Breast epithelium (tissue), 4 donors: ENCODE measurements around the gene SPINDOC. TPM values are rescaled to one million over a fixed set of nuclear protein-coding genes. Genes with fewer than 3 reads are reported as not detected.
A peak's percentile ranks its signal among the peaks of the same experiment; 100 is the strongest.

Source experiments
- DNase-seq, 2 donors: peaks; one replicate each; pipeline ENCODE4 v3.0.0-alpha.2; 2019; ENCODE audit warnings: low spot score in 2 of 2
- H3K27ac ChIP-seq, 2 donors: fragments of 200-600 bp; sonication (generic) in 1 of 2; one replicate each; pipeline ENCODE4 v1.5.1; 2016 to 2019; ENCODE audit warnings: mild to moderate bottlenecking in 1 of 2
- H3K27me3 ChIP-seq, 2 donors: fragments of 200-600 bp; sonication (generic) in 1 of 2; one replicate each; pipeline versions ENCODE4 v1.5.1 to v1.6.0; 2017 to 2019; ENCODE audit warnings: control low read depth in 1 of 2, mild to moderate bottlenecking in 1 of 2
- H3K36me3 ChIP-seq: fragments of 200-600 bp; one replicate; pipeline ENCODE4 v1.5.1; 2019
- H3K4me1 ChIP-seq, 2 donors: fragments of 200-600 bp; sonication (generic); one replicate each; pipeline ENCODE4 v1.5.1; 2016 to 2019; ENCODE audit warnings: control low read depth in 1 of 2
- H3K4me3 ChIP-seq, 3 donors: fragments of 200-600 bp; sonication (generic); 1 replicate in 2 of 3; 2 replicates in 1 of 3; pipeline ENCODE4 v1.5.1; 2016 to 2019; ENCODE audit warnings: mild to moderate bottlenecking in 3 of 3, moderate library complexity in 2 of 3
- H3K9me3 ChIP-seq, 2 donors: fragments of 200-600 bp; sonication (generic) in 1 of 2; one replicate each; pipeline ENCODE4 v1.5.1; 2016 to 2019; ENCODE audit warnings: control low read depth in 1 of 2
- POLR2A ChIP-seq: fragments of 450-650 bp; IDR thresholded peaks from one replicate; pipeline ENCODE4 v1.6.1; 2016; ENCODE audit warnings: antibody characterized with exemption, mild to moderate bottlenecking, moderate library complexity
- POLR2AphosphoS5 ChIP-seq, 3 donors: sonication (generic); formaldehyde crosslinking; IDR thresholded peaks; one replicate each; pipeline ENCODE4 v1.6.1; 2017; ENCODE audit warnings: antibody characterized with exemption in 3 of 3
- intact Hi-C: fragments of 100-400 bp; cut with DNase I; formaldehyde crosslinking; loops from one replicate; pipeline ENCODE4 v1.15.1; 2023; ENCODE audit warnings: low total_unique reads
- total RNA-seq, 3 donors: library from RNA; depleted of rRNA; stranded (reverse); fragments of >200 nt; gene quantifications; one replicate each; pipeline ENCODE4 v1.1.0, GENCODE V29; 2016
- TF ChIP-seq, protein P1 (sequence below), 3 donors: fragments of 450-650 bp; IDR thresholded peaks; one replicate each; pipeline ENCODE4 v1.5.1; 2016 to 2017; ENCODE audit warnings: antibody characterized with exemption in 3 of 3, mild to moderate bottlenecking in 3 of 3, moderate library complexity in 3 of 3

SPINDOC gene
- total RNA-seq, 3 donors from 2014 or later = 4.8 to 13.8 (median 12.1) TPM

DNA sequence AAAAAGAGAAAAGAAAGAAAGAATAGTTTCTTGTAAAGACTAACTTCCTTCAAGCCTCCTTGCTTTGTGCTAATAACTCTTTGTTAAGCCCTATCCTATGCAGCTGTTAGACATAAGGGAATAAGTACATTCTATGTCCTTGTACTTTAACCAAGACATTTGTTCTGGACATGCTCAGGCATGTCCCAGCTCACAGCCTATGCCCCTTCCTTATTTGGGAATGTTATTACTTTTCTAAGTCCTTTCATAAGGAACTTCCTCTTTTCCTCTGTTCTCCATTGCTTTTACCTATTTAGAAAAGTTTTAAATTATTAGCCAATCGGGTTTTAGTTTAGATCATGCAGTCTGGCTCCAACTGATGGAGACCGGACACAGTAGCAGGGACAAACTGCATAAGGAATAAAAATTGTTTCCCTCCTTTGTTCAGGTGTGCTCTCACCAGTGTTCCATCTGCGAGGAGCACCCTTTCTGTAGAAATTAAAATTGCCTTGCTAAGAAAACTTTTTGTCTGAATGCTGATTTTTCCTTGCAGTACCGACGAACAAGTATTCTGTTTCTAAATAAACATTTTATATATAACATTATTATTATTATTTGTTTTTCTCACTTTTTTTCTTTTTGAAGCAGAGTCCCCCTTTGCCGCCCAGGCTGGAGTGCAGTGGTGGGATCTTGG, 21.6 kb upstream of the SPINDOC start:
- TF ChIP-seq POLR2A = no peak
- TF ChIP-seq, protein P1, sequence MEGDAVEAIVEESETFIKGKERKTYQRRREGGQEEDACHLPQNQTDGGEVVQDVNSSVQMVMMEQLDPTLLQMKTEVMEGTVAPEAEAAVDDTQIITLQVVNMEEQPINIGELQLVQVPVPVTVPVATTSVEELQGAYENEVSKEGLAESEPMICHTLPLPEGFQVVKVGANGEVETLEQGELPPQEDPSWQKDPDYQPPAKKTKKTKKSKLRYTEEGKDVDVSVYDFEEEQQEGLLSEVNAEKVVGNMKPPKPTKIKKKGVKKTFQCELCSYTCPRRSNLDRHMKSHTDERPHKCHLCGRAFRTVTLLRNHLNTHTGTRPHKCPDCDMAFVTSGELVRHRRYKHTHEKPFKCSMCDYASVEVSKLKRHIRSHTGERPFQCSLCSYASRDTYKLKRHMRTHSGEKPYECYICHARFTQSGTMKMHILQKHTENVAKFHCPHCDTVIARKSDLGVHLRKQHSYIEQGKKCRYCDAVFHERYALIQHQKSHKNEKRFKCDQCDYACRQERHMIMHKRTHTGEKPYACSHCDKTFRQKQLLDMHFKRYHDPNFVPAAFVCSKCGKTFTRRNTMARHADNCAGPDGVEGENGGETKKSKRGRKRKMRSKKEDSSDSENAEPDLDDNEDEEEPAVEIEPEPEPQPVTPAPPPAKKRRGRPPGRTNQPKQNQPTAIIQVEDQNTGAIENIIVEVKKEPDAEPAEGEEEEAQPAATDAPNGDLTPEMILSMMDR (IDR thresholded peaks at IDR 0.05) = no peak
- TF ChIP-seq POLR2AphosphoS5 (IDR thresholded peaks at IDR 0.05) = no peak
- intact Hi-C loops = no loop called here
- DNase-seq = no peak

GRCh38 chr11:63793161-63793560, 20.1 kb upstream of the SPINDOC start:
- Histone ChIP-seq H3K36me3 (no peaks in the 10 kb centered on the region), H3K27ac (no peak overlapping the region), H3K9me3 (peaks cover 0 to 22% of the 10 kb centered on the region in 2 donors), H3K4me1 (no peaks in the 10 kb centered on the region), H3K27me3 (no peaks in the 10 kb centered on the region), H3K4me3 (no peak overlapping the region)
- no peak for DNase-seq
- TF ChIP-seq, protein P1 (IDR thresholded peaks at IDR 0.05) = no peak
- TF ChIP-seq POLR2AphosphoS5 (IDR thresholded peaks at IDR 0.05) (no peak), POLR2A (no peak)
- intact Hi-C loops = no loop called here

More for the DNA sequence above, 21.6 kb upstream of the SPINDOC start:
- no peaks in the 10 kb centered on the region for H3K36me3 ChIP-seq
- no peaks in the 10 kb centered on the region for H3K4me1 ChIP-seq
- peaks cover 0 to 22% of the 10 kb centered on the region in 2 donors for H3K9me3 ChIP-seq
- H3K27ac ChIP-seq = no peak overlapping the region
- no peaks in the 10 kb centered on the region for H3K27me3 ChIP-seq
- no peak overlapping the region for H3K4me3 ChIP-seq

GRCh38 chr11:63795066-63795465, 18.2 kb upstream of the SPINDOC start:
- no peak overlapping the region for H3K27ac ChIP-seq

GRCh38 chr11:63800921-63801320, 12.3 kb upstream of the SPINDOC start:
- no peak overlapping the region for H3K4me3 ChIP-seq
- intact Hi-C loops = no loop called here
- no peaks in the 10 kb centered on the region for H3K36me3 ChIP-seq
- no peak for DNase-seq
- H3K27me3 ChIP-seq = no peaks in the 10 kb centered on the region
- no peak overlapping the region for H3K27ac ChIP-seq
- H3K4me1 ChIP-seq = no peaks in the 10 kb centered on the region
- TF ChIP-seq, protein P1 (IDR thresholded peaks at IDR 0.05) = no peak
- no peak for TF ChIP-seq POLR2A
- no peak for TF ChIP-seq POLR2AphosphoS5 (IDR thresholded peaks at IDR 0.05)
- H3K9me3 ChIP-seq = no peaks in the 10 kb centered on the region

More at GRCh38 chr11:63795066-63795465, 18.2 kb upstream of the SPINDOC start:
- H3K9me3 ChIP-seq = peaks cover 0 to 22% of the 10 kb centered on the region in 2 donors
- no peak overlapping the region for H3K4me3 ChIP-seq
- intact Hi-C loops = no loop called here
- H3K4me1 ChIP-seq = no peaks in the 10 kb centered on the region
- TF ChIP-seq, protein P1 (IDR thresholded peaks at IDR 0.05) = no peak
- TF ChIP-seq POLR2A = no peak
- TF ChIP-seq POLR2AphosphoS5 (IDR thresholded peaks at IDR 0.05) = no peak
- H3K36me3 ChIP-seq = no peaks in the 10 kb centered on the region
- no peak for DNase-seq
- no peaks in the 10 kb centered on the region for H3K27me3 ChIP-seq

DNA sequence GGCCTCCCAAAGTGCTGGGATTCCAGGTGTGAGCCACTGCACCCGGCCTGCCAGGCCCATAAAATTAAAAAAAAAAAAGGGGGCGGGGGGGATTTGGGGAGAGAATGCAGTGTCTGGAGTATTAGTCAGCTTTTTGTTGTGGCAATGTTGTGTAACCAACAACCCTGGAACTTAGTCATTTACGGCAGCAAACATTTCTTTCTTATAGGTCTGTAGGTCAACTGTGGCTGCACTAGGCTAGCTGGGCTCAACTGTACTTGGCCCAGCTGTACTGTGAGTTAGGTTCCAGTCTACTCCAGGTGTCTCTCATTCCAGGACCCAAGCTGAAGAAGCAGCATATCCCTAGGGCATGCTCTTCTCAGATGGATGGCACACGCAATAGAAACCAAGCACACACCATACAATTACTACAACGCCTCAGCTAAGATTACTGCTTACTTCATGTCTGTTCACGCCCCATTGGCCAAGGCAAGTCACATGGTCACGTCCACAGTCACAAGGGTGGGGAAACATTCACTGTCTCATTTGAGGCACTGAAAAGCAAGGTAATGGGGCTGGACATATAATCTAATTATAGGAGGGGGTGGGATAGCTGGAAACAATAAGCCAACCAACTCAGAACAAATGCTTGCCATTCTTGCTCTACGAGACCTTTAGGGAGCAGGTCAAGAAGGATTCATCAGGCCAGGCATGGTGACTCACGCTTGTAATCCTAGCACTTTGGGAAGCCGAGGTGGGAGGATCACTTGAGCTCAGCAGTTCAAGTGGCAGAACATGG, 10.4 kb upstream of the SPINDOC start:
- H3K27me3 ChIP-seq = no peaks in the 10 kb centered on the region
- H3K36me3 ChIP-seq = no peaks in the 10 kb centered on the region
- intact Hi-C loops = no loop called here
- peak overlapping the region in 1 of 2 donors; percentile 12 for H3K27ac ChIP-seq
- H3K9me3 ChIP-seq = no peaks in the 10 kb centered on the region
- no peak for TF ChIP-seq POLR2A
- H3K4me1 ChIP-seq = no peaks in the 10 kb centered on the region
- no peak for DNase-seq
- no peak overlapping the region for H3K4me3 ChIP-seq
